ENCODE measurements around the gene ICE2. TPM values are rescaled to one million over a fixed set of nuclear protein-coding genes. Genes with fewer than 3 reads are reported as not detected.

Gene ICE2
- total RNA-seq, 1 donor from 2014 or later = 49.9 TPM

DNA sequence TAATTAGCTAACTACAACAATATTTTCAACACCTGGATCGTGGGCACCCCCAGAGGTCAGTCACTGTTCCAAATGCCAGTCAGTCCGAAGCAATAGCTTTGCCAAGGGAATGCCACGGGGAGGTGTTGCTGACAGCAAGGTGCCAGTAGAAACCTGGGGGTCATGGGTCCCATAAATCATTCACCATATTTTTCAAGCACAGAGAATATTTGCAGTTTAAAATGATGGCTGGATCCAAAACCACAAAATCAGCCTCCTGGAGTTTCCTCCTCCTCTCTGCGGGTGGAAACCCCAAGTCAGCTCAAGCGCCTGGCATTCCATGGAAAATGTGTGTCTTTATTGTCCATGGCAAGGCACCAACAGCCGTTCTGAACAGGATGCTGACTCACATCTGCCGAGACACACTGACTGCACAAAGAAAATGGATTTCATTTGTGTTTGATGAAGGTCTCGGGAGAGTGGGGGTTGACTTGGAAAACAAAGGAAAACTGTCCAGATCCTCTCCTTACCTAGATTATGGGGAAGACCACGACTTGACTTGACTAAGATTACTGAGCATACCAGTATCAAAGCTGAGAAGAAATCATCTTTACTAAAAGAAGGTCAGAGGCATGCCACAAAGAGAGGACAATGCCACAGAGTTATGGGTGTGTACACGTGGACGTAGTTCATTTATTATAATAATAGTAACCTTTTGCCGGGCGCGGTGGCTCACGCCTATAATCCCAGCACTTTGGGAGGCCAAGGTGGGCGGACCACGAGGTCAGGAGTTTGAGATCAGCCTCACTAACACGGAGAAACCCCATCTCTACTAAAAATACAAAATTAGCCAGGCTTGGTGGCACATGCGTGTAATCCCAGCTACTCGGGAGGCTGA lies 107.5 kb downstream of the ICE2 start:
- TF ChIP-seq, protein P1, sequence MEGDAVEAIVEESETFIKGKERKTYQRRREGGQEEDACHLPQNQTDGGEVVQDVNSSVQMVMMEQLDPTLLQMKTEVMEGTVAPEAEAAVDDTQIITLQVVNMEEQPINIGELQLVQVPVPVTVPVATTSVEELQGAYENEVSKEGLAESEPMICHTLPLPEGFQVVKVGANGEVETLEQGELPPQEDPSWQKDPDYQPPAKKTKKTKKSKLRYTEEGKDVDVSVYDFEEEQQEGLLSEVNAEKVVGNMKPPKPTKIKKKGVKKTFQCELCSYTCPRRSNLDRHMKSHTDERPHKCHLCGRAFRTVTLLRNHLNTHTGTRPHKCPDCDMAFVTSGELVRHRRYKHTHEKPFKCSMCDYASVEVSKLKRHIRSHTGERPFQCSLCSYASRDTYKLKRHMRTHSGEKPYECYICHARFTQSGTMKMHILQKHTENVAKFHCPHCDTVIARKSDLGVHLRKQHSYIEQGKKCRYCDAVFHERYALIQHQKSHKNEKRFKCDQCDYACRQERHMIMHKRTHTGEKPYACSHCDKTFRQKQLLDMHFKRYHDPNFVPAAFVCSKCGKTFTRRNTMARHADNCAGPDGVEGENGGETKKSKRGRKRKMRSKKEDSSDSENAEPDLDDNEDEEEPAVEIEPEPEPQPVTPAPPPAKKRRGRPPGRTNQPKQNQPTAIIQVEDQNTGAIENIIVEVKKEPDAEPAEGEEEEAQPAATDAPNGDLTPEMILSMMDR (IDR thresholded peaks at IDR 0.05) = no peak
- Histone ChIP-seq H3K9me3 (no peaks in the 10 kb centered on the region), H3K27me3 (no peaks in the 10 kb centered on the region), H3K4me3 (no peak overlapping the region), H3K27ac (peak overlapping the region; percentile 63), H3K36me3 (peaks cover 64% of the 10 kb centered on the region), H3K4me1 (peaks cover 51% of the 10 kb centered on the region)
- DNase-seq = no peak
- intact Hi-C loops (cut with DNase I) = no loop called here
- peak; percentile 21 for ATAC-seq

DNA sequence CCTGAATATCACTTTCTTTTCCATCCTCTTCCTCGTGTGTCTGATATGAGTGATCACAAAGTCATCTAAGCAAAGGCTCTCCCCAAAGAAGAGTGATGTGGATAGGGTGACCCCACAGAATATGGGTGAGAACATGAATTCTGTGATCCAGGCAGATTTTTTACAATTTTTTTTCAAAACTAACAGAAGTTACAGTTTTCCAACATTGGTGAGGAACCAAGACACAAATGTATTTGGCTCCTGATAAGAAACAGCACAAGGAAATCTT lies 108.1 kb downstream of the ICE2 start:
- Histone ChIP-seq H3K9me3 (no peaks in the 10 kb centered on the region), H3K36me3 (peaks cover 58% of the 10 kb centered on the region), H3K4me1 (peaks cover 51% of the 10 kb centered on the region), H3K27ac (peak overlapping the region; percentile 63), H3K4me3 (no peak overlapping the region), H3K27me3 (no peaks in the 10 kb centered on the region)
- ATAC-seq = no peak
- DNase-seq = no peak
- intact Hi-C loops (cut with DNase I) = no loop called here
- TF ChIP-seq, protein P1 (IDR thresholded peaks at IDR 0.05) = no peak

DNA sequence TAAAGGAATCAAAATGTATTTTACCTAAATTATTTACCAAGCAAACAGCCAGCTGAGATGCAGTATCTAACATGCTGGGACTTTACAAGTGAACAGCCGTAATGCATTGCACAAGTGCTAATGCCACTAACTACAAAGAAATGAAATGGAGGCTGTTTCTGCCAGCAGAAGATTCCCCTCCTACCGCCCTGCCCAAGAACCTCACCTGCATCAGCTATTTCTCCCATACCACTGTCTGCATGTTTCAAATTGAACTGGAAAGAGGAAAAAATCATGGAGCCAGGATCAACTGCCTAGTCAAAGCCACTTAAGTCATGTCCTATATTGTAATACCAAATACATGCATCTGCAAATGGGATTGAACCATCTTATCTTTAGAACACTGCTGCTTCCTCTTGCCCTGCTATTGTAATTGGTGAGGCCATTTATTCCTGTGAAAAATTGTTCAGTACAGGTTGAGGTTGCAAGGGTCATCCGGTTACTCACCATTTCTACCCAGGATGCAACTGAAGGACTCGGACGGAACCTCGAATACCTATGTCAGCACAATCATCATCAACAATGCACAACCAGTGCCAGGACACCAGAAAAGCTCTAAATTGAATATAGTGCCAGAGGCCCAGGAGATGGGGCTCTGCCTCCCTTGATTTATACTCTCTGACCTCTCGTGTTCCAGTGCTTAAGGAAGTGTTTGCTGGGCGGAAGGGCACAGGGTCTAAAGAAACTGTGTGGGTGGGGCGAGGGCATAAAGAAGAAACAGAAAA lies 108.7 kb downstream of the ICE2 start:
- ATAC-seq (peak; percentile 44), DNase-seq (no peak)
- TF ChIP-seq, protein P1 (IDR thresholded peaks at IDR 0.05) = no peak
- intact Hi-C loops (cut with DNase I) = no loop called here
- peaks cover 53% of the 10 kb centered on the region for H3K36me3 ChIP-seq
- H3K4me1 ChIP-seq = peaks cover 49% of the 10 kb centered on the region
- H3K9me3 ChIP-seq = no peaks in the 10 kb centered on the region
- no peak overlapping the region for H3K4me3 ChIP-seq
- H3K27ac ChIP-seq = peak overlapping the region; percentile 63
- H3K27me3 ChIP-seq = no peaks in the 10 kb centered on the region

DNA sequence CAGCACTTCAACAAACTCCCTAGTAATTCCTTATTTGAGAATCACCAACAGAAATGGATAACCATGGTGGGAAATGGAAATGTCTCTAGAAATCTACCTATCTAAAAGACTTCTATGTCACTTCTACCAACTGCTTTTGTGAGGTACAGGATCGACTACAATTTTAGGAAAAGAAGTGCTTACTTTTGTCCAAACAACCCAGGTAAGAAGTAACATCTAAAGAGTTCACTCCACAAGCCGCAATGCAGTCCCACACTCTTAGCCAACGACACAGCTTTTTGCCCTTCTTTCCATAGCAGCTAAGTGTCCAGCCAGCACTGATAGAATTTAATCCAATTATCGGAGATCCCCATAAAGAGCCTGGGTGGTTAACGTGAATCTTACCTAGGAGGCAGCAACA lies 109.2 kb downstream of the ICE2 start:
- Histone ChIP-seq H3K27ac (peak overlapping the region; percentile 63), H3K9me3 (no peaks in the 10 kb centered on the region), H3K4me3 (no peak overlapping the region), H3K36me3 (peaks cover 49% of the 10 kb centered on the region), H3K27me3 (no peaks in the 10 kb centered on the region), H3K4me1 (peaks cover 43% of the 10 kb centered on the region)
- TF ChIP-seq, protein P1 (IDR thresholded peaks at IDR 0.05) = no peak
- ATAC-seq (no peak), DNase-seq (no peak)
- intact Hi-C loops (cut with DNase I) = no loop called here

Other genes with a start within 250 kb of the ICE2 start
- 818 TPM for gene ANXA2, start 81.2 kb downstream of the ICE2 start, total RNA-seq